Fibroblast of the aortic adventitia (primary cell): Measurements from ENCODE around the gene POLR3K. TPM values are rescaled to one million over a fixed set of nuclear protein-coding genes. Genes with fewer than 3 reads are reported as not detected.
A peak's percentile ranks its signal among the peaks of the same experiment; 100 is the strongest.

ENCODE experiments used
- DNase-seq: peaks from one replicate; pipeline ENCODE4 v3.0.0-alpha.2; 2010; ENCODE audit warnings: low read depth
- H3K4me3 ChIP-seq: 2 replicates; pipeline ENCODE4 v1.5.1; 2011; ENCODE audit warnings: low read depth, mild to moderate bottlenecking, control low read depth, low read length, moderate library complexity
- CTCF ChIP-seq: IDR thresholded peaks from 2 replicates; pipeline ENCODE4 v1.5.1; 2011; ENCODE audit warnings: mild to moderate bottlenecking, low read length, control low read depth, inconsistent platforms; ENCODE audit not compliant: insufficient read depth
- total RNA-seq: library from RNA; depleted of rRNA; stranded (reverse); fragments of >200 nt; gene quantifications from 2 replicates; pipeline ENCODE4 v1.2.3, GENCODE V29; 2012; ENCODE audit warnings: low replicate concordance

Gene POLR3K
- 5.1 and 6.1 TPM in 2 replicates for total RNA-seq

GRCh38 chr16:53346-54236 is at the start of gene POLR3K, which contains the start of gene SNRNP25:
TSS of gene POLR3K (minus strand) at chr16:53608. CDS start at chr16:53586, 22 bp downstream.
TSS of gene SNRNP25 (plus strand) at chr16:53828. CDS start at chr16:54017, 189 bp downstream.
- DNase-seq, result peak; percentile 97
- H3K4me3 ChIP-seq, result peak within 1 kb of the TSS; percentile 87
- TF ChIP-seq CTCF, result no peak

GRCh38 chr16:102060-102855 is 48.9 kb upstream of the POLR3K start:
- peak; percentile 17 for TF ChIP-seq CTCF
- peak; percentile 69 for DNase-seq
- H3K4me3 ChIP-seq, result no peak overlapping the region

DNA sequence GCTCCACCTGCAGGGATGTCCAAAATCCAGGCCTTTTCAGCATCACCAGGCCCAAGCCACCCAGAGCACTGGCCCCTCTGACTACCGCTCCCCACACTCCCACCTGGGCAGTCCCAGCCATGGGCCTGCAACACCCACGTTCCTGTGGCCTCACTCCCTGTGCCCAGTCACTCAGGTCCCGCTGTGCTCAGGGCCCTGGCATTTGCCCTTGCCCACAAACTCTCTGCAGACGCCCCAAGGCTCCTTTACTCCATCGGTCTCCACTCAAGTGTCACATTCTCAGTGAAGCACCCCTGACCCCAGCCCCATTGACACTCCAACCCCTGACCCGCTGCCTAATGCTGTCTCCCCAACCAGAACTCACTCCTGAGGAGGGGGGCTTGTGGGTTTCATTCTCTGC is 48.2 kb upstream of the POLR3K start:
- no peak for DNase-seq
- H3K4me3 ChIP-seq, result no peak overlapping the region
- TF ChIP-seq CTCF, result no peak

- H3K4me3 ChIP-seq, result no peak overlapping the region
- no peak for TF ChIP-seq CTCF
- DNase-seq, result no peak
These were observed 47.6 kb upstream of the POLR3K start for GRCh38 chr16:100989-101388.

DNA sequence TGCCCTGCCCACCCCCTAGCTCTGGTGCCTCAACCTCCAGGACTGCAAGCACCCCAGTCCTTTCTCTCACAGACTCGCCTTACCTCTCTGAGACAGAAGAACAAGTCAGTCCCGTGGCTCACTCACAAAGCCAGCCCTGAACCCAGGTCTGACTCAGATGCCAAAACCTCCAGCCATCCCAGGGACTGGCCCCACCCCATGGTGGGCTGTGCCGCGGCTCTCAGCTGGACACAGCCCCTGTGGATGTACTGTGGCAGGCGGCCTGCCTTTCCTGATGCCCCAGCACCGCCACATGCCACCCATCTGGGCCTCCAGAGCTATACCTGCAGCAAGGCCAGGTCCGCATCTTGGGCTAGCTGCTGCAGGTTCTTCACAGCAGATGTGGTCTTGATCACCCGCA is 44.4 kb upstream of the POLR3K start:
- no peak overlapping the region for H3K4me3 ChIP-seq
- DNase-seq, result no peak
- no peak for TF ChIP-seq CTCF

DNA sequence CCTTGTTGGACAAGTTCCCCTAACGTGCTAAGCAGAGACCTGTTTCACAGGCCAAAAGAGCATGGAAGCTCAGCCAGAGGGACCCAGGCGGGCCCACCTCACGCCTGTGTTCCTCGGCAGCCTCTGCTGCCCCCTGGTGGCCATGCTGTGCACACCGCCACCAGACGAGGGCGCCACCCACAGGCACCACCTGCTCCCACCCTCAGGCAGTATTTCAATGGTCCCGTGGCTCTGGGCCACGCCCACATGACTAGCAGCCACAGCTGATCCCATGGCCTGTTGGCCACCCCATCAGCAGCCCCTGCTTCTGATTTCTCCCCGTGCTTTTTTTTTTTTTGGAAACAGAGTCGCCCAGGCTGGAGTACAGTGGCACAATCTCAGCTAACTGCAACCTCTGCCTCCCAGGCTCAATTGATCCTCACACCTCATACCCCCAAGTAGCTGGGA is 43.5 kb upstream of the POLR3K start:
- peak; percentile 85 for DNase-seq
- H3K4me3 ChIP-seq, result no peak overlapping the region
- TF ChIP-seq CTCF, result peak; percentile 98
